Sigmoid colon (tissue), 7 donors: ENCODE measurements around the gene CPLX1. TPM values are rescaled to one million over a fixed set of nuclear protein-coding genes. Genes with fewer than 3 reads are reported as not detected.

Experiments used
- DNase-seq: peaks from one replicate; pipeline ENCODE4 v3.0.0-alpha.2; 2019
- H3K27ac ChIP-seq, 4 donors: fragments of 200-600 bp; sonication (generic); one replicate each; pipeline ENCODE4 v1.5.1; 2016 to 2019; ENCODE audit warnings: mild to moderate bottlenecking in 1 of 4
- H3K27me3 ChIP-seq, 3 donors: fragments of 200-600 bp; sonication (generic); one replicate each; pipeline ENCODE4 v1.5.1; 2019; ENCODE audit warnings: mild to moderate bottlenecking in 1 of 3
- H3K36me3 ChIP-seq, 4 donors: fragments of 200-600 bp; sonication (generic); one replicate each; pipeline ENCODE4 v1.5.1; 2016 to 2019
- H3K4me1 ChIP-seq, 4 donors: fragments of 200-600 bp; sonication (generic); one replicate each; pipeline ENCODE4 v1.5.1; 2017 to 2019
- H3K4me3 ChIP-seq, 4 donors: fragments of 200-600 bp; sonication (generic); one replicate each; pipeline ENCODE4 v1.5.1; 2017 to 2019; ENCODE audit warnings: mild to moderate bottlenecking in 2 of 4, moderate library complexity in 1 of 4
- H3K9me3 ChIP-seq, 4 donors: fragments of 200-600 bp in 3 of 4; sonication (generic) in 3 of 4; one replicate each; pipeline versions ENCODE4 v1.5.1 to v1.6.1; 2013 to 2019
- EP300 ChIP-seq, 4 donors: sonication (generic); formaldehyde crosslinking; IDR thresholded peaks; one replicate each; pipeline ENCODE4 v1.6.1; 2017; ENCODE audit warnings: antibody characterized with exemption in 4 of 4
- POLR2A ChIP-seq, 2 donors: fragments of 450-650 bp; IDR thresholded peaks; one replicate each; pipeline ENCODE4 v1.6.1; 2016; ENCODE audit warnings: antibody characterized with exemption in 2 of 2, mild to moderate bottlenecking in 2 of 2, moderate library complexity in 2 of 2
- POLR2AphosphoS5 ChIP-seq, 4 donors: sonication (generic); formaldehyde crosslinking; IDR thresholded peaks; one replicate each; pipeline ENCODE4 v1.6.1; 2017; ENCODE audit warnings: antibody characterized with exemption in 4 of 4
- WGBS, 2 donors: extraction: QIAGEN DNeasy Blood & Tissue Kit; methylation state at CpG; one replicate each; pipeline ENCODE4 v1.1.7; 2013; 5-methylcytosine and 5-hydroxymethylcytosine counted together
- intact Hi-C: fragments of 100-400 bp; cut with DNase I; formaldehyde crosslinking; loops from one replicate; pipeline ENCODE4 v1.15.1; 2023
- polyA plus RNA-seq, 3 donors: library from polyadenylated mRNA; stranded (reverse); fragments of 200-250 nt; gene quantifications; one replicate each; pipeline ENCODE4 v1.2.3, GENCODE V29; 2013
- total RNA-seq, 4 donors: library from RNA; depleted of rRNA; stranded (reverse); fragments of >200 nt; gene quantifications; one replicate each; pipeline ENCODE4 v1.1.0, GENCODE V29; 2016
- TF ChIP-seq, protein P1 (sequence below), 4 experiments: fragments of 450-650 bp in 3 of 4; fragments of 200-600 bp in 1 of 4; IDR thresholded peaks; one replicate each; pipeline ENCODE4 v1.5.1; 2016 to 2019; ENCODE audit warnings: antibody characterized with exemption in 4 of 4, mild to moderate bottlenecking in 3 of 4, moderate library complexity in 2 of 4
- donor health status: healthy with polysubstance abuse.
- donor health status: Bipolar disorder and iron deficiency.
- donor health status: healthy.

CPLX1 gene
- total and polyA plus RNA-seq, 7 donors: 0.23 to 3.0 (median 0.49) TPM

DNA sequence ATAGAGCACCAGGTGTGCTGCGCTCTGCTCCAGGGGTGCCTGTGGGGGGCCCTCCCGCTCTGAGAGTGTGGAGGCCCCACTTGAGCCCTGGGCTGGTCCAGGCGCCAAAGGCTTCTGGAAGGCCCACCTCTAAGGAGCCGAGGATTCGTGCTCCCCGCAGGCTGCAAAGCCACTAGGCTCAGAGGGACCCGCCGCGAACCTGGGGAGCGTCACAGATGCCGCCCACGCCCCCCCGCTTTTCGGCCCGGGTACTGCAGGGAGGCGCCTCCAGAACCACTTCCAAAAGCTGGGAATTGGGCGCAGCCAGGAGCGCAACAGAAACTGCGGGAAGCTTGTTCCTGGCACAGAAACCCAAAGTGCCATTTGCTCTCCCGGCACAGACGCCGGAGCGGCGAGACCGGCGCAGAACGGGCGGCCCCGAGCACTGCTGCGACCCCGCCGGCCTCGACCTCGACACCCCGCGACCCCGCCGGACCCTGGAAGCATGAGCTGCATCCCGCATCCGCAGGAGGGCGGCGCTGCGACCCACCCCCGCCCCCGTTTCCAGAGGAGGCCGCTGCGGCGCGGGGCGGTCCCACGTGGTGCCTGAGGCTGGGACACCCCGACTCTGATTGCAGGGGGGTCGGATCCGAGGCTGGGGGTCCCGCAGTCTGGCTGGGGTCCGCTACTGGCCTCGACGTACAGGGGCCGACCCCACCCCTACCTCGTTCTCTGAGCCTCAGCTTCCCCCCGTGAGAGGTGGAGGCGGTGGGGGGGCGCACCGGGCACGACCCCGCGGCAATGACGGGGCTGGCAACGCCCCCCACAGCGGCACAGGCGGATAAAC is 30.8 kb downstream of the CPLX1 start:
- H3K36me3 ChIP-seq: no peaks in the 10 kb centered on the region
- intact Hi-C loops: no loop called here
- DNase-seq: no peak
- no peaks in the 10 kb centered on the region for H3K9me3 ChIP-seq
- peak overlapping the region in 3 of 4 donors; percentile 0 to 44 (median 30) for H3K4me3 ChIP-seq
- TF ChIP-seq POLR2AphosphoS5 (IDR thresholded peaks at IDR 0.05) (no peak), EP300 (IDR thresholded peaks at IDR 0.05) (no peak), POLR2A (IDR thresholded peaks at IDR 0.05) (no peak)
- TF ChIP-seq, protein P1, sequence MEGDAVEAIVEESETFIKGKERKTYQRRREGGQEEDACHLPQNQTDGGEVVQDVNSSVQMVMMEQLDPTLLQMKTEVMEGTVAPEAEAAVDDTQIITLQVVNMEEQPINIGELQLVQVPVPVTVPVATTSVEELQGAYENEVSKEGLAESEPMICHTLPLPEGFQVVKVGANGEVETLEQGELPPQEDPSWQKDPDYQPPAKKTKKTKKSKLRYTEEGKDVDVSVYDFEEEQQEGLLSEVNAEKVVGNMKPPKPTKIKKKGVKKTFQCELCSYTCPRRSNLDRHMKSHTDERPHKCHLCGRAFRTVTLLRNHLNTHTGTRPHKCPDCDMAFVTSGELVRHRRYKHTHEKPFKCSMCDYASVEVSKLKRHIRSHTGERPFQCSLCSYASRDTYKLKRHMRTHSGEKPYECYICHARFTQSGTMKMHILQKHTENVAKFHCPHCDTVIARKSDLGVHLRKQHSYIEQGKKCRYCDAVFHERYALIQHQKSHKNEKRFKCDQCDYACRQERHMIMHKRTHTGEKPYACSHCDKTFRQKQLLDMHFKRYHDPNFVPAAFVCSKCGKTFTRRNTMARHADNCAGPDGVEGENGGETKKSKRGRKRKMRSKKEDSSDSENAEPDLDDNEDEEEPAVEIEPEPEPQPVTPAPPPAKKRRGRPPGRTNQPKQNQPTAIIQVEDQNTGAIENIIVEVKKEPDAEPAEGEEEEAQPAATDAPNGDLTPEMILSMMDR (IDR thresholded peaks at IDR 0.05): no peak
- no peak overlapping the region for H3K27ac ChIP-seq
- 3 to 5% methylated on average over 71 of the region's 71 CpGs for WGBS, 2 donors
- peaks cover 45 to 69% (median 62%) of the 10 kb centered on the region in 3 donors for H3K27me3 ChIP-seq
- H3K4me1 ChIP-seq: peaks cover 0 to 26% (median 25%) of the 10 kb centered on the region in 4 donors

DNA sequence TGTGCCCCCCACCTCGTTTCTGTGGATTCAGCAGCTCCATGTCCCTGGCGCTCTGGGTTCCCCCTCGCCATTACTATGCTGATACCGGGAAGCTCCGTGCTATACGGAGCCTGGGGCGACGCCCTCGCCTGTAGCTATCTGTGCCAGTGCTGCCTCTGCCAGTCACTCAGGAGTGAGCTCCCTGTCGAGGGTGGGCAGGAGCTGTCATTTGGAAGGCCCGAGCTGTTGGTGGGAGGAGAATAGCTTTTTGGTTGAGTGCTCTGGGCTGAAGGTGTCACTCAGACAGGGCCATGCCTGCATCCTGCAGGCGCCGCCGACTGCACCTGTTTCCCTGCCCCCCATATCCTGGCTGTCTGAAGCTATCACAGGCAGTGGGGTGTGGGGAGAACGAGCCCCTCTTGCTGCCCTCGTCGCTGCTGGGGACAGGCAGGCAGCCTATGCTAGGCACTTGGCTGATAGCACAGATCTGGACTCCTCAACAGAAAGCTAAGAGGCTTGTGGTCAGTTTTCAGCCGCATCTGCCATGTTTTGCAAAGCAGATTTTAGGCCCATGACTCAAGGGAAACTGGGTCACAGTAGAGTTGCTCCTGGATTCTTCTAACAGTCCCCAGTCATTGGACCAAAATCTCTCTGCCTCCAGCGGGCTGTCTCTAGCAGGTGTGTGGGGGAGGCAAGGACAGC is 31.8 kb downstream of the CPLX1 start:
- Histone ChIP-seq H3K27ac (no peak overlapping the region), H3K27me3 (peaks cover 45 to 78% (median 62%) of the 10 kb centered on the region in 3 donors), H3K4me1 (peaks cover 0 to 26% (median 25%) of the 10 kb centered on the region in 4 donors), H3K4me3 (no peak overlapping the region), H3K9me3 (no peaks in the 10 kb centered on the region), H3K36me3 (no peaks in the 10 kb centered on the region)
- TF ChIP-seq POLR2AphosphoS5 (IDR thresholded peaks at IDR 0.05) (no peak), POLR2A (IDR thresholded peaks at IDR 0.05) (no peak), EP300 (IDR thresholded peaks at IDR 0.05) (no peak)
- TF ChIP-seq, protein P1 (IDR thresholded peaks at IDR 0.05): no peak
- no peak for DNase-seq
- intact Hi-C loops: no loop called here
- WGBS, 2 donors: 28 to 49% methylated on average over 19 of the region's 19 CpGs

DNA sequence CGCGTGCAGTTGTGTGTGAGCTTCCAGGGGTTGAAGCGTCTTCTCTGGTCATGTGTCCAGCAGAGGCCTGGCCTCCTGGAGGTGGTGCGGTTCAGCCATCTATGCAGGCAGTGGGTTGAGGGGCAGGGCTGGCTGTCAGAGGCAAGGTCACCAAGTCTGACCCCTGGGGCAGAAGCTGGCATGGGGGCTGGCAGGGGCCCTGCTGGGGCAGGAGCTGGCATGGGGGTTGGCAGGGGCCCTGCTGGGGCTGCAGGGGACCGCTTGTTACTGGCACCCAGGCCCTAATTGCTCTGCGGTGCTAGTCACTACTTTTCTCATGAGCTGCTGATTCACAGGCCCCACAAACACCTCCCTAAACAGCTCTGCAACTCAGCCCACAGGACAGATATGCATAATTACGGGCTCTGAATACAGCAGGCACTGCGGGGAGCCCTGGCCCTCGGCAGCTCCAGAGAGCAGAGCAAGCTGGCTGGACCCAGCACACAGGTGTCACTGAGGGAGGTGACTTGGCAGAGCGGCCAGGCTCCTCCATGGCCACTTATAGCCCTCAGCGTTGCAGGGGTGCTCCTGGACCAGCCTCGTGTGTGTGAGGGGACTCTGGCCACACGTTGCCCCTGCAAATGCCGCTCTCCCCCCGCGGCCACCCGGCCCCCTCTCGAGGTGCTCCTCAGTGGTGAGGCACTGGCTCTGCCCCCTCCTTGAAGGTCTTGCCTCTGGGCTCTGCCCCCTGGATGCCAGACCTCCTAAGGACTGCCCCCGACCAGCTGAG is 32.7 kb downstream of the CPLX1 start:
- 63 to 67% methylated on average over 19 of the region's 19 CpGs for WGBS, 2 donors

DNA sequence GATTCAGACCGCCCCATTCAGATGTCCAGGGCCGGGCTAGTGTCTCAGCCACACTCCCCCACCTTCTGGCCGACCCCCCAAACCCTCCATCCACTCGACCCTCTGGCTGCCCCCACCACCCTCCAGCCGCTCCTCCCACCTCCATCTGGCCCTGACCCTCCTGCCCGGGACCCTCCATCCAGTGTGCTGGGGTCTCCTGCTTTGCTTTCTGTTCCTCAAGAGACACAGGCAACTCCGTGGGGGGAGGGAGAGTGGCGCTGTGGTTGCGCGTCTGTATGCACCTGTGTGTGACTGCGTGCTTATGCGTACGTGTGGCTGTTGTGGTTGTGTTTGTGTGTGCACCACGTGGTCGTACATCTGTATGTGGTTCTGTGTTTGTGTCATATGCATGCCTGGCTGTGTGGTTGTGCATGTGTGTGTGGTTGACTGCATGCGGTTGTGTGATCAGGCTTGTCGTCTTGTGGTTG is 33.3 kb downstream of the CPLX1 start:
- intact Hi-C loops: no loop called here
- Histone ChIP-seq H3K4me3 (peak overlapping the region in 3 of 4 donors; percentile 11 to 24 (median 24)), H3K27me3 (peaks cover 45 to 89% (median 62%) of the 10 kb centered on the region in 3 donors), H3K4me1 (peaks cover 0 to 26% (median 25%) of the 10 kb centered on the region in 4 donors), H3K9me3 (no peaks in the 10 kb centered on the region), H3K36me3 (no peaks in the 10 kb centered on the region), H3K27ac (no peak overlapping the region)
- WGBS, 2 donors: 19 to 36% methylated on average over 17 of the region's 17 CpGs
- TF ChIP-seq EP300 (IDR thresholded peaks at IDR 0.05): no peak
- no peak for TF ChIP-seq POLR2AphosphoS5 (IDR thresholded peaks at IDR 0.05)
- TF ChIP-seq POLR2A (IDR thresholded peaks at IDR 0.05): no peak
- TF ChIP-seq, protein P1 (IDR thresholded peaks at IDR 0.05): no peak
- no peak for DNase-seq

More for the DNA sequence above, 32.7 kb downstream of the CPLX1 start:
- Histone ChIP-seq H3K27me3 (peaks cover 45 to 82% (median 62%) of the 10 kb centered on the region in 3 donors), H3K4me3 (no peak overlapping the region), H3K4me1 (peaks cover 0 to 26% (median 25%) of the 10 kb centered on the region in 4 donors), H3K36me3 (no peaks in the 10 kb centered on the region), H3K9me3 (no peaks in the 10 kb centered on the region), H3K27ac (no peak overlapping the region)
- DNase-seq: no peak
- no peak for TF ChIP-seq POLR2A (IDR thresholded peaks at IDR 0.05)
- TF ChIP-seq, protein P1 (IDR thresholded peaks at IDR 0.05): no peak
- intact Hi-C loops: no loop called here
